A549 (cell line): ENCODE results near the gene ZG16. TPM values are rescaled to one million over a fixed set of nuclear protein-coding genes. Genes with fewer than 3 reads are reported as not detected.

ENCODE experiments used
- BCL3 ChIP-seq: fragments of >200 bp; sonication (Bioruptor Twin); formaldehyde crosslinking; IDR thresholded peaks from 3 replicates; pipeline ENCODE4 v1.6.1; 2016
- CBX8 ChIP-seq: fragments of 200-600 bp; sonication (generic); IDR thresholded peaks from 2 replicates; pipeline ENCODE4 v1.6.1; 2016
- CHD2 ChIP-seq: fragments of 150-350 bp; IDR thresholded peaks from 2 replicates; pipeline ENCODE4 v1.6.1; 2014; ENCODE audit warnings: low read length; ENCODE audit not compliant: partially characterized antibody
- CHD4 ChIP-seq: fragments of 200-600 bp; sonication (generic); IDR thresholded peaks from 2 replicates; pipeline ENCODE4 v1.6.1; 2016; ENCODE audit warnings: antibody characterized with exemption, mild to moderate bottlenecking, borderline replicate concordance
- EHMT2 ChIP-seq: fragments of 200-600 bp; sonication (generic); IDR thresholded peaks from 2 replicates; pipeline ENCODE4 v1.6.1; 2016; ENCODE audit warnings: antibody characterized with exemption, low read depth, mild to moderate bottlenecking, moderate library complexity
- FOSB ChIP-seq: fragments of 250-450 bp; sonication (Bioruptor Pico); IDR thresholded peaks from 2 replicates; pipeline ENCODE4 v1.5.0; 2020; ENCODE audit warnings: mild to moderate bottlenecking, moderate library complexity
- FOSL2 ChIP-seq, 2 experiments: fragments of 450-650 bp in 1 of 2; fragments of >200 bp in 1 of 2; sonication (Bioruptor Twin) in 1 of 2; formaldehyde crosslinking; IDR thresholded peaks; 2 replicates each; pipeline versions ENCODE4 v1.5.0 to v1.6.1; 2016 to 2020; ENCODE audit warnings: mild to moderate bottlenecking in 1 of 2, moderate library complexity in 1 of 2
- FOXS1 ChIP-seq: fragments of 250-450 bp; sonication (Bioruptor Pico); IDR thresholded peaks from 2 replicates; pipeline ENCODE4 v1.5.0; 2020; ENCODE audit warnings: mild to moderate bottlenecking, moderate library complexity
- GATA3 ChIP-seq: IDR thresholded peaks from 2 replicates; pipeline ENCODE4 v1.6.1; 2012; ENCODE audit warnings: borderline replicate concordance
- HEYL ChIP-seq: fragments of 250-450 bp; sonication (Bioruptor Pico); IDR thresholded peaks from 2 replicates; pipeline ENCODE4 v1.8.0; 2021; ENCODE audit warnings: mild to moderate bottlenecking, moderate library complexity
- HOXA7 ChIP-seq: fragments of 250-450 bp; sonication (Bioruptor Pico); IDR thresholded peaks from 2 replicates; pipeline ENCODE4 v1.5.0; 2020; ENCODE audit warnings: mild to moderate bottlenecking, moderate library complexity
- HOXB13 ChIP-seq: fragments of 250-450 bp; sonication (Bioruptor Pico); IDR thresholded peaks from 2 replicates; pipeline ENCODE4 v1.5.0; 2020; ENCODE audit warnings: low read depth, mild to moderate bottlenecking, moderate library complexity
- JUNB ChIP-seq: fragments of >200 bp; sonication (Bioruptor Twin); formaldehyde crosslinking; IDR thresholded peaks from 2 replicates; pipeline ENCODE4 v1.6.1; 2016
- KDM1A ChIP-seq: fragments of 200-600 bp; sonication (generic); IDR thresholded peaks from 2 replicates; pipeline ENCODE4 v1.6.1; 2016; ENCODE audit warnings: low read depth, mild to moderate bottlenecking
- KDM5A ChIP-seq: fragments of 200-600 bp; sonication (generic); IDR thresholded peaks from 2 replicates; pipeline ENCODE4 v1.6.1; 2016; ENCODE audit warnings: antibody characterized with exemption, mild to moderate bottlenecking
- MAFK ChIP-seq: fragments of 450-650 bp; IDR thresholded peaks from 2 replicates; pipeline ENCODE4 v1.6.1; 2014; ENCODE audit not compliant: partially characterized antibody
- MAZ ChIP-seq: fragments of 150-350 bp; IDR thresholded peaks from 2 replicates; pipeline ENCODE4 v1.6.1; 2014; ENCODE audit warnings: antibody characterized with exemption, low read depth, low read length, borderline replicate concordance
- MYC ChIP-seq: IDR thresholded peaks from 2 replicates; pipeline ENCODE4 v1.6.1; 2012; ENCODE audit warnings: mild to moderate bottlenecking, inconsistent platforms, low read length, improper control_type of control experiment, borderline replicate concordance
- NFE2L2 ChIP-seq: fragments of 150-350 bp; conservative IDR thresholded peaks from 2 replicates; pipeline ENCODE4 v1.6.1; 2014; ENCODE audit warnings: low read length
- NR3C1 ChIP-seq: fragments of >200 bp; sonication (Bioruptor Twin); formaldehyde crosslinking; IDR thresholded peaks from 3 replicates; pipeline ENCODE4 v1.6.1; 2017
- PHF8 ChIP-seq: fragments of 200-600 bp; sonication (generic); IDR thresholded peaks from 2 replicates; pipeline ENCODE4 v1.6.1; 2016; ENCODE audit warnings: low read depth, mild to moderate bottlenecking, antibody characterized with exemption, moderate library complexity, borderline replicate concordance
- POLR2A ChIP-seq: IDR thresholded peaks from 2 replicates; pipeline ENCODE4 v1.6.1; 2012; ENCODE audit warnings: mild to moderate bottlenecking, low read length
- POLR2AphosphoS2 ChIP-seq: conservative IDR thresholded peaks from 2 replicates; pipeline ENCODE4 v1.6.1; 2012; ENCODE audit warnings: low read length, improper control_type of control experiment, inconsistent platforms
- RCOR1 ChIP-seq: fragments of 150-350 bp; IDR thresholded peaks from 2 replicates; pipeline ENCODE4 v1.6.1; 2014; ENCODE audit warnings: antibody characterized with exemption, low read length, low read depth
- RFX5 ChIP-seq: fragments of 450-650 bp; IDR thresholded peaks from 2 replicates; pipeline ENCODE4 v1.7.1; 2014; ENCODE audit warnings: antibody characterized with exemption, mild to moderate bottlenecking, moderate library complexity
- RNF2 ChIP-seq: fragments of 200-600 bp; sonication (generic); IDR thresholded peaks from 2 replicates; pipeline ENCODE4 v1.6.1; 2016; ENCODE audit warnings: low read depth, mild to moderate bottlenecking, antibody characterized with exemption, moderate library complexity, borderline replicate concordance
- TP53 ChIP-seq: fragments of 250-450 bp; sonication (Bioruptor Pico); IDR thresholded peaks from 2 replicates; pipeline ENCODE4 v1.5.0; 2021; ENCODE audit warnings: mild to moderate bottlenecking, moderate library complexity
- ZC3H11A ChIP-seq: fragments of 450-650 bp; IDR thresholded peaks from 2 replicates; pipeline ENCODE4 v1.6.1; 2014; ENCODE audit warnings: antibody characterized with exemption, mild to moderate bottlenecking
- ZFP36 ChIP-seq: fragments of 450-650 bp; IDR thresholded peaks from 2 replicates; pipeline ENCODE4 v1.6.1; 2014; ENCODE audit warnings: borderline replicate concordance; ENCODE audit not compliant: partially characterized antibody
- ZNF302 ChIP-seq: fragments of 250-450 bp; sonication (Bioruptor Pico); IDR thresholded peaks from 2 replicates; pipeline ENCODE4 v1.9.0; 2021; ENCODE audit warnings: inconsistent platforms, mild to moderate bottlenecking, moderate library complexity
- ZSCAN20 ChIP-seq: fragments of 250-450 bp; sonication (Bioruptor Pico); IDR thresholded peaks from 2 replicates; pipeline ENCODE4 v1.8.0; 2022; ENCODE audit warnings: mild to moderate bottlenecking, moderate library complexity
- polyA plus RNA-seq, 4 experiments: library from polyadenylated mRNA; depleted of rRNA in 3 of 4; stranded (reverse); fragments of >200 nt; fragmentation: RNase III in 1 of 4; extraction: RNeasy Plus Mini Kit Qiagen cat#74134 plus additional on column Dnase treatment in 1 of 4; gene quantifications; 2 replicates in 3 of 4; 3 replicates in 1 of 4; pipeline ENCODE4 v1.2.3, GENCODE V29; 2011 to 2017
- TF ChIP-seq, protein P1 (sequence below): fragments of 200-600 bp; sonication (generic); IDR thresholded peaks from 2 replicates; pipeline ENCODE4 v1.6.1; 2016; ENCODE audit warnings: antibody characterized with exemption, mild to moderate bottlenecking, moderate library complexity
- TF ChIP-seq, protein P2 (sequence below): fragments of >200 bp; sonication (Bioruptor Twin); formaldehyde crosslinking; IDR thresholded peaks from 2 replicates; pipeline ENCODE4 v1.6.1; 2016
- TF ChIP-seq, protein P3 (sequence below): fragments of 450-650 bp; IDR thresholded peaks from 2 replicates; pipeline ENCODE4 v1.6.1; 2014; ENCODE audit warnings: antibody characterized with exemption
- TF ChIP-seq, protein P4 (sequence below): fragments of 150-350 bp; IDR thresholded peaks from 2 replicates; pipeline ENCODE4 v1.6.1; 2014; ENCODE audit warnings: low read depth, mild to moderate bottlenecking, low read length
- TF ChIP-seq, protein P5 (sequence below): IDR thresholded peaks from 2 replicates; pipeline ENCODE4 v1.6.1; 2012

Gene ZG16
- polyA plus RNA-seq, 2 of the 4 experiments (the other 2 are of a cell fraction) = not detected

GRCh38 chr16:29815793-29816693, 38.0 kb downstream of the ZG16 start, which contains the start of gene PAGR1 (continued):
- TF ChIP-seq, protein P1, sequence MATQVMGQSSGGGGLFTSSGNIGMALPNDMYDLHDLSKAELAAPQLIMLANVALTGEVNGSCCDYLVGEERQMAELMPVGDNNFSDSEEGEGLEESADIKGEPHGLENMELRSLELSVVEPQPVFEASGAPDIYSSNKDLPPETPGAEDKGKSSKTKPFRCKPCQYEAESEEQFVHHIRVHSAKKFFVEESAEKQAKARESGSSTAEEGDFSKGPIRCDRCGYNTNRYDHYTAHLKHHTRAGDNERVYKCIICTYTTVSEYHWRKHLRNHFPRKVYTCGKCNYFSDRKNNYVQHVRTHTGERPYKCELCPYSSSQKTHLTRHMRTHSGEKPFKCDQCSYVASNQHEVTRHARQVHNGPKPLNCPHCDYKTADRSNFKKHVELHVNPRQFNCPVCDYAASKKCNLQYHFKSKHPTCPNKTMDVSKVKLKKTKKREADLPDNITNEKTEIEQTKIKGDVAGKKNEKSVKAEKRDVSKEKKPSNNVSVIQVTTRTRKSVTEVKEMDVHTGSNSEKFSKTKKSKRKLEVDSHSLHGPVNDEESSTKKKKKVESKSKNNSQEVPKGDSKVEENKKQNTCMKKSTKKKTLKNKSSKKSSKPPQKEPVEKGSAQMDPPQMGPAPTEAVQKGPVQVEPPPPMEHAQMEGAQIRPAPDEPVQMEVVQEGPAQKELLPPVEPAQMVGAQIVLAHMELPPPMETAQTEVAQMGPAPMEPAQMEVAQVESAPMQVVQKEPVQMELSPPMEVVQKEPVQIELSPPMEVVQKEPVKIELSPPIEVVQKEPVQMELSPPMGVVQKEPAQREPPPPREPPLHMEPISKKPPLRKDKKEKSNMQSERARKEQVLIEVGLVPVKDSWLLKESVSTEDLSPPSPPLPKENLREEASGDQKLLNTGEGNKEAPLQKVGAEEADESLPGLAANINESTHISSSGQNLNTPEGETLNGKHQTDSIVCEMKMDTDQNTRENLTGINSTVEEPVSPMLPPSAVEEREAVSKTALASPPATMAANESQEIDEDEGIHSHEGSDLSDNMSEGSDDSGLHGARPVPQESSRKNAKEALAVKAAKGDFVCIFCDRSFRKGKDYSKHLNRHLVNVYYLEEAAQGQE = no peak
- TF ChIP-seq, protein P2, sequence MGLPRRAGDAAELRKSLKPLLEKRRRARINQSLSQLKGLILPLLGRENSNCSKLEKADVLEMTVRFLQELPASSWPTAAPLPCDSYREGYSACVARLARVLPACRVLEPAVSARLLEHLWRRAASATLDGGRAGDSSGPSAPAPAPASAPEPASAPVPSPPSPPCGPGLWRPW = no peak
- TF ChIP-seq CBX8 (no peak), POLR2A (peak; percentile 88), ZSCAN20 (no peak), MYC (peak; percentile 89), ZFP36 (no peak), FOSB (CRISPR knock-in tag) (no peak), NFE2L2 (no peak), MAFK (no peak), RFX5 (no peak), ZNF302 (CRISPR knock-in tag) (no peak), ZC3H11A (no peak), POLR2AphosphoS2 (no peak), CHD2 (no peak), HOXA7 (CRISPR knock-in tag) (no peak), NR3C1 (no peak), FOXS1 (CRISPR knock-in tag) (no peak), BCL3 (0 out of 3 replicates have a peak, but pooled peaks have one; percentile 55), HEYL (CRISPR knock-in tag) (no peak), PHF8 (no peak), MAZ (no peak), GATA3 (no peak; the same call in 1 of the 2 replicates), HOXB13 (CRISPR knock-in tag) (no peak), EHMT2 (no peak), KDM5A (0 out of 2 replicates have a peak, but pooled peaks have one; percentile 30), FOSL2 (IDR thresholded peaks at IDR 0.05) (no peak), FOSL2 (CRISPR knock-in tag; IDR thresholded peaks at IDR 0.05) (0 out of 2 replicates have a peak, but pooled peaks have one; percentile 3), JUNB (no peak), CHD4 (no peak), RCOR1 (no peak), TP53 (CRISPR knock-in tag) (no peak), RNF2 (no peak), KDM1A (no peak)
- TF ChIP-seq, protein P3, sequence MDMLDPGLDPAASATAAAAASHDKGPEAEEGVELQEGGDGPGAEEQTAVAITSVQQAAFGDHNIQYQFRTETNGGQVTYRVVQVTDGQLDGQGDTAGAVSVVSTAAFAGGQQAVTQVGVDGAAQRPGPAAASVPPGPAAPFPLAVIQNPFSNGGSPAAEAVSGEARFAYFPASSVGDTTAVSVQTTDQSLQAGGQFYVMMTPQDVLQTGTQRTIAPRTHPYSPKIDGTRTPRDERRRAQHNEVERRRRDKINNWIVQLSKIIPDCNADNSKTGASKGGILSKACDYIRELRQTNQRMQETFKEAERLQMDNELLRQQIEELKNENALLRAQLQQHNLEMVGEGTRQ = no peak
- TF ChIP-seq, protein P4, sequence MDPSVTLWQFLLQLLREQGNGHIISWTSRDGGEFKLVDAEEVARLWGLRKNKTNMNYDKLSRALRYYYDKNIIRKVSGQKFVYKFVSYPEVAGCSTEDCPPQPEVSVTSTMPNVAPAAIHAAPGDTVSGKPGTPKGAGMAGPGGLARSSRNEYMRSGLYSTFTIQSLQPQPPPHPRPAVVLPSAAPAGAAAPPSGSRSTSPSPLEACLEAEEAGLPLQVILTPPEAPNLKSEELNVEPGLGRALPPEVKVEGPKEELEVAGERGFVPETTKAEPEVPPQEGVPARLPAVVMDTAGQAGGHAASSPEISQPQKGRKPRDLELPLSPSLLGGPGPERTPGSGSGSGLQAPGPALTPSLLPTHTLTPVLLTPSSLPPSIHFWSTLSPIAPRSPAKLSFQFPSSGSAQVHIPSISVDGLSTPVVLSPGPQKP = no peak
- TF ChIP-seq, protein P5, sequence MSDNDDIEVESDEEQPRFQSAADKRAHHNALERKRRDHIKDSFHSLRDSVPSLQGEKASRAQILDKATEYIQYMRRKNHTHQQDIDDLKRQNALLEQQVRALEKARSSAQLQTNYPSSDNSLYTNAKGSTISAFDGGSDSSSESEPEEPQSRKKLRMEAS = peak; percentile 93
